HepG2 (cell line): Measurements from ENCODE around the gene ZFAND6. TPM values are rescaled to one million over a fixed set of nuclear protein-coding genes. Genes with fewer than 3 reads are reported as not detected.

Experiments used
- ATAC-seq: fragments of 200-7000 bp; cut with Tn5 transposase; 3 replicates; pipeline ENCODE4 v1.9.1; 2020; ENCODE audit warnings: mild to moderate bottlenecking, moderate library complexity
- BruUV-seq: library from RNA; stranded (reverse); fragments of 400-500 nt; replicated peaks from 2 replicates; lab custom pipeline; 2021; lab: Mats Ljungman, UMichigan
- CTCF ChIA-PET: fragments of 300-600 bp; formaldehyde crosslinking; extraction: SDS; loops from one replicate; lab custom pipeline; 2021; ENCODE audit warnings: low total read pairs, inconsistent platforms, low intra/inter-chr PET ratio; lab: Yijun Ruan, JAX
- POLR2A ChIA-PET: fragments of 350-600 bp; sonication (Branson Sonifier 250); formaldehyde crosslinking; loops from one replicate; lab custom pipeline; 2020; ENCODE audit warnings: antibody characterized with exemption, inconsistent platforms; lab: Yijun Ruan, JAX
- DNase-seq: peaks from one replicate; pipeline ENCODE4 v3.0.0-alpha.2; 2015; ENCODE audit warnings: low spot score
- FAIRE-seq: peaks from 3 replicates; lab custom pipeline; 2011; peaks lifted over from hg19 to GRCh38; lab: Jason Lieb, UNC
- H2AFZ ChIP-seq: one replicate; pipeline ENCODE4 v1.6.1; 2011; ENCODE audit warnings: low read length, inconsistent platforms
- H3K27ac ChIP-seq: fragments of 300-600 bp; 3 replicates; pipeline ENCODE4 v1.8.0; 2011; ENCODE audit warnings: mixed run types, mild to moderate bottlenecking, mixed read lengths, low read length, inconsistent platforms; ENCODE audit not compliant: insufficient read depth; ENCODE audit errors: extremely low read length
- H3K27me3 ChIP-seq, 2 experiments: fragments of 200-600 bp in 1 of 2; 2 replicates in 1 of 2; 3 replicates in 1 of 2; pipeline versions ENCODE4 v1.6.0 to v1.8.0; 2011; ENCODE audit warnings: low read length in 2 of 2, mild to moderate bottlenecking in 2 of 2, moderate library complexity in 2 of 2, inconsistent platforms in 1 of 2; ENCODE audit not compliant: insufficient read depth in 2 of 2, control insufficient read depth in 1 of 2
- H3K36me3 ChIP-seq, 2 experiments: fragments of 200-600 bp in 1 of 2; replicated peaks in 1 of 2; 2 replicates in 1 of 2; 3 replicates in 1 of 2; pipeline versions ENCODE4 v1.5.1 to v1.8.0; 2011; ENCODE audit warnings: low read length in 2 of 2, inconsistent platforms in 1 of 2; ENCODE audit not compliant: insufficient read depth in 2 of 2, control insufficient read depth in 1 of 2
- H3K4me1 ChIP-seq: 2 replicates; pipeline ENCODE4 v1.5.1; 2012; ENCODE audit warnings: low read length, inconsistent platforms; ENCODE audit not compliant: insufficient read depth
- H3K4me2 ChIP-seq: 2 replicates; pipeline ENCODE4 v1.6.0; 2011; ENCODE audit warnings: low read depth, low read length, inconsistent platforms
- H3K4me3 ChIP-seq, 3 experiments: fragments of 200-600 bp in 1 of 3; sonication (generic), shearing (Covaris generic) in 1 of 3; replicated peaks in 1 of 3; 2 replicates each; pipeline ENCODE4 v1.5.1; 2011 to 2016; ENCODE audit warnings: low read length in 3 of 3, inconsistent platforms in 2 of 3, low read depth in 2 of 3, mild to moderate bottlenecking in 2 of 3, control low read depth in 1 of 3, mixed read lengths in 1 of 3; ENCODE audit not compliant: insufficient read depth in 1 of 3
- H3K79me2 ChIP-seq: one replicate; pipeline ENCODE4 v1.6.1; 2011; ENCODE audit warnings: low read length, inconsistent platforms; ENCODE audit not compliant: insufficient read depth
- H3K9ac ChIP-seq: 2 replicates; pipeline ENCODE4 v1.6.0; 2011; ENCODE audit warnings: mild to moderate bottlenecking, low read depth, low read length, inconsistent platforms; ENCODE audit not compliant: insufficient read depth
- H3K9me3 ChIP-seq: 2 replicates; pipeline ENCODE4 v1.5.1; 2012; ENCODE audit warnings: mild to moderate bottlenecking, low read length
- H4K20me1 ChIP-seq: 2 replicates; pipeline ENCODE4 v1.6.0; 2011; ENCODE audit warnings: inconsistent platforms, mild to moderate bottlenecking, low read length, moderate library complexity; ENCODE audit not compliant: insufficient read depth
- CHD2 ChIP-seq: IDR thresholded peaks from 2 replicates; pipeline ENCODE4 v1.6.1; 2011; ENCODE audit warnings: low read depth, low read length, improper control_type of control experiment
- FOXA3 ChIP-seq: IDR thresholded peaks from 2 replicates; pipeline ENCODE4 v1.6.1; 2016; ENCODE audit warnings: missing genetic modification reagents, missing compliant biosample characterization
- GZF1 ChIP-seq: sonication (generic); formaldehyde crosslinking; IDR thresholded peaks from 2 replicates; pipeline ENCODE4 v1.5.1; 2020; ENCODE audit warnings: mild to moderate bottlenecking, missing genetic modification reagents
- HOXA9 ChIP-seq: sonication (generic); formaldehyde crosslinking; IDR thresholded peaks from 2 replicates; pipeline ENCODE4 v1.8.1; 2022; ENCODE audit warnings: missing genetic modification reagents, mild to moderate bottlenecking, moderate library complexity, borderline replicate concordance
- PAWR ChIP-seq: sonication (generic); formaldehyde crosslinking; IDR thresholded peaks from 2 replicates; pipeline ENCODE4 v1.4.0; 2020; ENCODE audit warnings: missing genetic modification reagents, mild to moderate bottlenecking, borderline replicate concordance
- STAT5B ChIP-seq: sonication (generic); formaldehyde crosslinking; IDR thresholded peaks from 2 replicates; pipeline ENCODE4 v1.4.0; 2020; ENCODE audit warnings: missing genetic modification reagents
- ZNF136 ChIP-seq: sonication (generic); formaldehyde crosslinking; IDR thresholded peaks from 2 replicates; pipeline ENCODE4 v1.8.1; 2022; ENCODE audit warnings: low read depth, mild to moderate bottlenecking, moderate library complexity, missing genetic modification reagents
- ZNF207 ChIP-seq: fragments of 450-650 bp; IDR thresholded peaks from 2 replicates; pipeline ENCODE4 v1.6.1; 2016; ENCODE audit warnings: antibody characterized with exemption, borderline replicate concordance
- ZNF24 ChIP-seq: fragments of 450-650 bp; IDR thresholded peaks from 2 replicates; pipeline ENCODE4 v1.6.1; 2017; ENCODE audit warnings: antibody characterized with exemption, mild to moderate bottlenecking
- ZNF335 ChIP-seq: sonication (generic); formaldehyde crosslinking; IDR thresholded peaks from 2 replicates; pipeline ENCODE4 v1.4.0; 2020; ENCODE audit warnings: missing genetic modification reagents
- ZNF652 ChIP-seq: IDR thresholded peaks from 2 replicates; pipeline ENCODE4 v1.6.1; 2016; ENCODE audit warnings: low read depth, borderline replicate concordance
- ZNF674 ChIP-seq: sonication (generic); formaldehyde crosslinking; IDR thresholded peaks from 2 replicates; pipeline ENCODE4 v1.5.0; 2020; ENCODE audit warnings: low read depth, mild to moderate bottlenecking, missing genetic modification reagents
- WGBS: methylation state at CpG from one replicate; pipeline ENCODE4 v1.1.6; 2017; ENCODE audit warnings: low lambda C conversion rate; 5-methylcytosine and 5-hydroxymethylcytosine counted together
- in situ Hi-C: cut with HindIII; loops from 2 replicates; pipeline ENCODE4 v1.10.0; 2017; ENCODE audit warnings: low pct_unique_long_range_greater_than_20kb; ENCODE audit not compliant: extremely low pct_ligation_motif_present
- intact Hi-C: fragments of 100-400 bp; cut with micrococcal nuclease; formaldehyde crosslinking; loops from one replicate; pipeline ENCODE4 v1.10.0; 2022; ENCODE audit not compliant: unreplicated experiment
- polyA plus RNA-seq, 8 experiments: library from polyadenylated mRNA; depleted of rRNA in 3 of 8; stranded (reverse) in 7 of 8; unstranded in 1 of 8; fragments of >200 nt; fragmentation: Illumina TruSeq in 4 of 8; extraction: Trizol in 4 of 8; gene quantifications; 2 replicates each; pipeline versions ENCODE4 v1.2.1 to v1.2.3, GENCODE V29; 2011 to 2016; ENCODE audit warnings: low read depth in 4 of 8, missing spikeins in 1 of 8, mixed read lengths in 1 of 8; ENCODE audit not compliant: insufficient read depth in 1 of 8
- total RNA-seq, 5 experiments: library from RNA; depleted of rRNA; stranded (reverse); fragments of >200 nt; fragmentation: Illumina TruSeq; extraction: Trizol; gene quantifications; 2 replicates each; pipeline ENCODE4 v1.2.3, GENCODE V29; 2016; ENCODE audit warnings: low read depth in 1 of 5
- TF ChIP-seq, protein P1 (sequence below), 2 experiments: sonication (generic) in 1 of 2; formaldehyde crosslinking in 1 of 2; IDR thresholded peaks; 2 replicates each; pipeline versions ENCODE4 v1.5.1 to v1.6.1; 2011 to 2020; ENCODE audit warnings: borderline replicate concordance in 1 of 2, low read depth in 1 of 2, low read length in 1 of 2, mild to moderate bottlenecking in 1 of 2, missing genetic modification reagents in 1 of 2, moderate library complexity in 1 of 2
- TF ChIP-seq, protein P2 (sequence below), 2 experiments: fragments of 450-650 bp in 1 of 2; sonication (generic) in 1 of 2; formaldehyde crosslinking in 1 of 2; IDR thresholded peaks; 2 replicates each; pipeline versions ENCODE4 v1.6.1 to v1.8.0; 2016 to 2022; ENCODE audit warnings: antibody characterized with exemption in 1 of 2, mild to moderate bottlenecking in 1 of 2, missing genetic modification reagents in 1 of 2

The ZFAND6 gene
- total and polyA plus RNA-seq, 2 of the 13 experiments (the other 11 are each of a cell fraction or from before 2014, with no cell fraction given): 84.2 to 115 TPM

DNA sequence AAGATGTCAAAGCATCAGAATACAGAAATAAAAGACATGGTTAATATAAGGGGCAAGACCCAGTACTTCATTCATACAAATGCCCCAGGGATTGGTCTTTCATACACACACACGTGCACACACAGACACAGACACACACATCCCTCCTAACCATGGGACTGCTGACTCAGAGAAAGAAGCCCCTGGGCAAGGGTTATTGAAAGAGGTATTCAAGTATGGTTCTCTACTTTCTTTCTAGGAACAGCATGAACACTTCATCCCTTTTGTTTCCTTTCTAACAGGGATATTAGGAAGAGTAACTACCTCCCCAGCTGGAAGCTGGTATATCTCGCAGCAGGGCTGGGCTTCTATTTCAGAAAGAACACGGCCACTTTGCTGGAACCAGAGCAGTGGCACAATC lies 33.2 kb upstream of the ZFAND6 start:
- no peaks in the 10 kb centered on the region for H3K36me3 ChIP-seq
- 52% methylated on average over 3 of the region's 3 CpGs for WGBS
- H3K4me1 ChIP-seq: no peaks in the 10 kb centered on the region
- POLR2A ChIA-PET: no interaction called here
- H3K27ac ChIP-seq: no peak overlapping the region
- no peaks in the 10 kb centered on the region; a peak in 1 of 5 replicates for H3K27me3 ChIP-seq
- H3K4me2 ChIP-seq: no peak overlapping the region
- no peaks in the 10 kb centered on the region for H3K79me2 ChIP-seq
- FAIRE-seq: no peak
- no peaks in the 10 kb centered on the region for H4K20me1 ChIP-seq
- no peaks in the 10 kb centered on the region for H3K9me3 ChIP-seq
- ATAC-seq: no peak
- DNase-seq: no peak
- H3K9ac ChIP-seq: no peak overlapping the region
- H2AFZ ChIP-seq: no peak overlapping the region
- BruUV-seq: no TSS peak
- H3K4me3 ChIP-seq: no peak overlapping the region
- CTCF ChIA-PET: no interaction called here
- intact Hi-C loops (no loop called here), in situ Hi-C loops (no loop called here)
- no peak for TF ChIP-seq ZNF207
- TF ChIP-seq, protein P1, sequence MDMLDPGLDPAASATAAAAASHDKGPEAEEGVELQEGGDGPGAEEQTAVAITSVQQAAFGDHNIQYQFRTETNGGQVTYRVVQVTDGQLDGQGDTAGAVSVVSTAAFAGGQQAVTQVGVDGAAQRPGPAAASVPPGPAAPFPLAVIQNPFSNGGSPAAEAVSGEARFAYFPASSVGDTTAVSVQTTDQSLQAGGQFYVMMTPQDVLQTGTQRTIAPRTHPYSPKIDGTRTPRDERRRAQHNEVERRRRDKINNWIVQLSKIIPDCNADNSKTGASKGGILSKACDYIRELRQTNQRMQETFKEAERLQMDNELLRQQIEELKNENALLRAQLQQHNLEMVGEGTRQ (IDR thresholded peaks at IDR 0.05; ENCODE audit: low read depth, low read length): no peak
- TF ChIP-seq, protein P1 (CRISPR knock-in tag; IDR thresholded peaks at IDR 0.05; ENCODE audit: borderline replicate concordance): no peak
- no peak for TF ChIP-seq ZNF652 (CRISPR knock-in tag)
- no peak for TF ChIP-seq STAT5B (CRISPR knock-in tag)
- no peak for TF ChIP-seq ZNF674 (CRISPR knock-in tag)
- TF ChIP-seq ZNF24: no peak
- no peak for TF ChIP-seq ZNF136
- TF ChIP-seq, protein P2, sequence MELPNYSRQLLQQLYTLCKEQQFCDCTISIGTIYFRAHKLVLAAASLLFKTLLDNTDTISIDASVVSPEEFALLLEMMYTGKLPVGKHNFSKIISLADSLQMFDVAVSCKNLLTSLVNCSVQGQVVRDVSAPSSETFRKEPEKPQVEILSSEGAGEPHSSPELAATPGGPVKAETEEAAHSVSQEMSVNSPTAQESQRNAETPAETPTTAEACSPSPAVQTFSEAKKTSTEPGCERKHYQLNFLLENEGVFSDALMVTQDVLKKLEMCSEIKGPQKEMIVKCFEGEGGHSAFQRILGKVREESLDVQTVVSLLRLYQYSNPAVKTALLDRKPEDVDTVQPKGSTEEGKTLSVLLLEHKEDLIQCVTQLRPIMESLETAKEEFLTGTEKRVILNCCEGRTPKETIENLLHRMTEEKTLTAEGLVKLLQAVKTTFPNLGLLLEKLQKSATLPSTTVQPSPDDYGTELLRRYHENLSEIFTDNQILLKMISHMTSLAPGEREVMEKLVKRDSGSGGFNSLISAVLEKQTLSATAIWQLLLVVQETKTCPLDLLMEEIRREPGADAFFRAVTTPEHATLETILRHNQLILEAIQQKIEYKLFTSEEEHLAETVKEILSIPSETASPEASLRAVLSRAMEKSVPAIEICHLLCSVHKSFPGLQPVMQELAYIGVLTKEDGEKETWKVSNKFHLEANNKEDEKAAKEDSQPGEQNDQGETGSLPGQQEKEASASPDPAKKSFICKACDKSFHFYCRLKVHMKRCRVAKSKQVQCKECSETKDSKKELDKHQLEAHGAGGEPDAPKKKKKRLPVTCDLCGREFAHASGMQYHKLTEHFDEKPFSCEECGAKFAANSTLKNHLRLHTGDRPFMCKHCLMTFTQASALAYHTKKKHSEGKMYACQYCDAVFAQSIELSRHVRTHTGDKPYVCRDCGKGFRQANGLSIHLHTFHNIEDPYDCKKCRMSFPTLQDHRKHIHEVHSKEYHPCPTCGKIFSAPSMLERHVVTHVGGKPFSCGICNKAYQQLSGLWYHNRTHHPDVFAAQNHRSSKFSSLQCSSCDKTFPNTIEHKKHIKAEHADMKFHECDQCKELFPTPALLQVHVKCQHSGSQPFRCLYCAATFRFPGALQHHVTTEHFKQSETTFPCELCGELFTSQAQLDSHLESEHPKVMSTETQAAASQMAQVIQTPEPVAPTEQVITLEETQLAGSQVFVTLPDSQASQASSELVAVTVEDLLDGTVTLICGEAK (IDR thresholded peaks at IDR 0.05): no peak
- TF ChIP-seq, protein P2 (CRISPR knock-in tag; IDR thresholded peaks at IDR 0.05): no peak
- no peak for TF ChIP-seq GZF1 (CRISPR knock-in tag)
- no peak for TF ChIP-seq FOXA3 (CRISPR knock-in tag)
- no peak for TF ChIP-seq CHD2
- TF ChIP-seq ZNF335 (CRISPR knock-in tag): no peak
- no peak for TF ChIP-seq HOXA9 (CRISPR knock-in tag)
- TF ChIP-seq PAWR (CRISPR knock-in tag): no peak
